Measurements from ENCODE around the gene OR13C8.

DNA sequence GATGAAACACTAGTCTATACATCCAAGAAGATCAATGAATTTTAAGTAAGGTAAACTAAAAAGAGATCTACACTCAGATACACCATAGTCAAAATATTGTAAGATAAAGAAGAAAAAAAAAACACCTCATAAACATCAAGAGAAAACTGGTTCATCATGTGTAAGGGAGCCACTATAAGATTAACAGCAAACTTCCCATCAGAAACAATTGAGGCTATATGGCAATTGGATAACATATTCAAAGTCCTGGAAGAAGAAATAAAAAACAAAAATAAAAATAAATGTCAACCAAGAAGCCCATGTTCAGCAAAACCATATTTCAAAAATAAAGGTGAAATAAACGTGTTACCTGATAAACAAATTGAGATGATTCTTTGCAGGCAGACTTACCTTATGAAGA, 3.6 kb downstream of the OR13C8 start:
- no peak for TF ChIP-seq CTCF (IDR thresholded peaks at IDR 0.05)
- no peak for TF ChIP-seq POLR2A (IDR thresholded peaks at IDR 0.05)
